GM12874 (cell line): ENCODE results near the gene TRIM68.

Experiments used
- TF ChIP-seq, protein P1 (sequence below): IDR thresholded peaks from 2 replicates; pipeline ENCODE4 v1.5.1; 2011; ENCODE audit warnings: low read depth, mild to moderate bottlenecking, control low read depth, low read length, moderate library complexity; ENCODE audit not compliant: insufficient read depth

The TRIM68 gene

DNA sequence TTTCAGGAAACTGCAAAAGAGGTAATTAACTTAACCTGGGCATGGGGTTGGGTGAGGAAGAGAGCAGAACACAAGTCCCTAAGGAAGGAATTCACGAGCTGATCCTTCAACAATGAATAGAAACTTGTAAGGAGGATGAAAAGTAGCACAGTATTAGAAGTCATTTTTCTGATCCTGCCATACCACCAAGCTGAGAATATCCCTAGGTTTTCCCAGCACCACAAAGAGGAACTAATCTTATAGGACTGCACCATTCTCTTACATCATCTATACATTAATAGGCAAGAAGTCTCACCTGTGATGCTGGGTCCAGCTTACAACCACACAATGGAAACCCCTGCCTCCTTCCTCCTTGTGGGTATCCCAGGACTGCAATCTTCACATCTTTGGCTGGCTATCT lies 14.3 kb downstream of the TRIM68 start, which contains the start of gene OR52I1:
TSS of gene OR52I1 (plus strand) at position 301 of the 400 bp plus-strand sequence. CDS start at position 301, 0 bp downstream.
- TF ChIP-seq, protein P1, sequence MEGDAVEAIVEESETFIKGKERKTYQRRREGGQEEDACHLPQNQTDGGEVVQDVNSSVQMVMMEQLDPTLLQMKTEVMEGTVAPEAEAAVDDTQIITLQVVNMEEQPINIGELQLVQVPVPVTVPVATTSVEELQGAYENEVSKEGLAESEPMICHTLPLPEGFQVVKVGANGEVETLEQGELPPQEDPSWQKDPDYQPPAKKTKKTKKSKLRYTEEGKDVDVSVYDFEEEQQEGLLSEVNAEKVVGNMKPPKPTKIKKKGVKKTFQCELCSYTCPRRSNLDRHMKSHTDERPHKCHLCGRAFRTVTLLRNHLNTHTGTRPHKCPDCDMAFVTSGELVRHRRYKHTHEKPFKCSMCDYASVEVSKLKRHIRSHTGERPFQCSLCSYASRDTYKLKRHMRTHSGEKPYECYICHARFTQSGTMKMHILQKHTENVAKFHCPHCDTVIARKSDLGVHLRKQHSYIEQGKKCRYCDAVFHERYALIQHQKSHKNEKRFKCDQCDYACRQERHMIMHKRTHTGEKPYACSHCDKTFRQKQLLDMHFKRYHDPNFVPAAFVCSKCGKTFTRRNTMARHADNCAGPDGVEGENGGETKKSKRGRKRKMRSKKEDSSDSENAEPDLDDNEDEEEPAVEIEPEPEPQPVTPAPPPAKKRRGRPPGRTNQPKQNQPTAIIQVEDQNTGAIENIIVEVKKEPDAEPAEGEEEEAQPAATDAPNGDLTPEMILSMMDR, result no peak

DNA sequence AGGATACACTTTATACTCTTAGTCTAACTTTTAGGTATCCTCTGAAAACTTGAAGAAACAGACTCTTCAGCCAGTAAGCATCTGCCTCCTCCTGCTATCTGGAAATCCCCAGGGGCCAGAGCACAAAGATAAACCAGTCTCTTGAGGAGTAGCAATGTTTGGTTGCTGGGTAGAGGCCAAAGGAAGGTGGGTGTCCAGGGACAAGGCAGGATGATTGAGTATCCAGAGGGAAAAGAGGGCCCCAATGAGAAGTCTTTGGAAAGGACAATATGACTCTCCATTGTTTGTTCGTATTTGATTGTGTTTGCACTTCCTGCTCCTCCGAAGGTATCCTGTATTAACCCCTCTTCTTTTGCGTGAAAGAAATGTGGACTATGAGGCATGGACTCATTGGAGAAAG lies 19.0 kb downstream of the TRIM68 start:
- TF ChIP-seq, protein P1, result no peak

DNA sequence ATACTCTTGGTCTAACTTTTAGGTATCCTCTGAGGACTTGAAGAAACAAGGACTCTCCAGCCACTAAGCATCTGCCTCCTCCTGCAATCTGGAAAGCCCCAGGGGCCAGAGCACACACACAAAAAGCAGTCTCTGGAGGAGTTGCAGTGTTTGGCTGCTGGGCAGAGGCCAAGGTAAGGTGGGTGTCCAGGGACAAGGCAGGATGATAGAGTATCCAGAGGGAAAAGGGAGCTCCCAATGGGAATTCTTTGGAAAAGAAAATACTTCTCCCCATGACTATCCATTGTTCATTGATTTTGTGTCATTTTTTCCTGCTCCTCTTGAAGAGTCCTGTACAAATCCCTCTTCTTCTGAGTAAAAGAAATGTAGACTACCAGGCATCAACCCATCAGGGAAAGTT lies 26.6 kb downstream of the TRIM68 start, which contains the start of gene OR52I2:
TSS of gene OR52I2 (plus strand) at position 301 of the 400 bp plus-strand sequence.
- TF ChIP-seq, protein P1, result no peak

DNA sequence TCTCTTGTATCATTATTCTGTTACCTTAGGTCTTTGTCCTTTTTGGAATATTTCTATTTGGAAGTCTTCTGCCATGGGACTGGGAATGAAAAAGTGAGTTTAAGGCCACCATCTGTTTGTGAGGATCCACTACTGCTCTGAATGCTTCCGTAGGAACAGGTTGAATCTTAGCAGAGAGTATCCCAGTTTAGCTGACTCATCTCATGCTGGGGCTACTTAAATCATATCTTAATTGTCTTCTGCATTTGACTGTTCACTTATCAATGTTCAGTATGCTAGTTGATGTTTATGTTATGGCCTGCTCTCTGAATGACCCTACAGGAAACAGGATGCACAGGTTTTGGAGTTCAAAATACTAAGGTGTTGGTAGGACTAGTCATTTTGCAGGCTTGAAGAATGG lies 27.9 kb downstream of the TRIM68 start:
- TF ChIP-seq, protein P1, result no peak

DNA sequence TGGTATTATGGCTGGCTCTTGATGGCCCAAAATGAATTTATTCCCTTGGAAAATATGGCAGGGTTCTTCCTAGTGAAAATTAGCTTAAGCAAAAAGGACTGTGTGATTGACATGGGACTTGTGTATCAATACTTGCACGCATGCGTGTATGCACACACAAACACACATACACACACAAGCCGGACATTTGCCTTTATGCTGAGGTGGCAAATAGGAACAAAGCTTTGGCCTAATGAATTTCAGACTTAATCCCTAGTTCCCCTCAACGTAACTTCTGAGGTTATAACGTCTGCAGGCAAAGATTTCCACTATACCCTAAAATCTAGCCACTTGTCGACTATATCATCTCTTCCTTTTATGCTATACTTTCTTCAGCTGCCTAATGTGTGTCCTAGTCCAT lies 29.4 kb downstream of the TRIM68 start:
- TF ChIP-seq, protein P1, result no peak

DNA sequence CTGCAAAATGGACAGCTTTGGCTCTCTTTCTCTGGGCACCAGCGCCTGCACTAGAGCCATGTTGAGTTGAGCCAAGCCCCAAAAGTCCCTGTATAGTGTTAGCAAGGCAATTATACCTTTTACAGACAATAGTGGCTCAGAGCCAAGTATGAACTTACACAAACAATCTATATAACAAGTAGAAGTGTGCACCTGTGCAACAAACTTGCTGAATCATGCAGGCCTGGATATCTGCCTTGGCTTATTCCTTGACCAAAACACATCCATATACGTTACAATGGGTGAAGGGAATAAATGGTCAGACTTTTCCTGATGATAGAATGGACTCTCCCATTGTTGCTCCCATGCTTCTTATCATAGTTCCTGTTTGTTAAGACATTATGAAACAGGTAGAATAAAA lies 30.3 kb downstream of the TRIM68 start:
- TF ChIP-seq, protein P1, result no peak

DNA sequence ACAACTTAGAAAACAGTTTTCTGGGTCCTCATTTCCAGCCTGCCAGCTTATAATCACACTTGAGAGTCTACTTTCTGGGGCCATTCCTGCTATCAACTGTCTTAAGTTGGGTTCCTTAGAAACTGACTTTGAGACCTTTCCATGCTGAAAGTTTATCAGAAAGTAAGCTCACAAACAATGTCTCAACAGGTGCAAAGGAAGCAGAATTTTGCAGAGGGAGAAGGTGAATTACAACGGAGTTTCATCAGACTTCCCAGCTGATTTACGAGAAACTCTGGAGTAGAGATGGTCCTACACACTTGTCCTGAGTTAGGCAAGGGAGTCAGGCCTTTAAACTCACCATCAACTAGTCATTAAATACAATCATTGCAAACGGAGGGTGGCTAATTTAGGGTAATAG lies 31.2 kb downstream of the TRIM68 start:
- TF ChIP-seq, protein P1, result no peak
